ENCODE data around the gene HS1BP3.

DNA sequence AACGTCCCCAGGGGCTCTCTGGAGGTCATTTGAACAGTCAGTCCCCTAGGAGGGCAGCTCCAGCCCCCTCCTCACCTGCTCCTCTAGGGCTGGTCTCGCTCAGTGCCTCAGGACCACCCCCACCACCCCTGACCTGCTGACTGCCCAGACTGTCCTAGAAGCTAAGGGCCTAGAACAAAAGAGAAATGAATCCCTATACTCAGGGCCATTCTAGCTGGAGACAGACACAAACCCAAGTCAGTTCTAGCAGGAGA is 83.0 kb downstream of the HS1BP3 start:
- TF ChIP-seq POLR2A (IDR thresholded peaks at IDR 0.05) (no peak), POLR2AphosphoS5 (IDR thresholded peaks at IDR 0.05; ENCODE audit: insufficient read depth in 1 of 2, low read depth in 1 of 2) (no peak)
- TF ChIP-seq, protein P1, sequence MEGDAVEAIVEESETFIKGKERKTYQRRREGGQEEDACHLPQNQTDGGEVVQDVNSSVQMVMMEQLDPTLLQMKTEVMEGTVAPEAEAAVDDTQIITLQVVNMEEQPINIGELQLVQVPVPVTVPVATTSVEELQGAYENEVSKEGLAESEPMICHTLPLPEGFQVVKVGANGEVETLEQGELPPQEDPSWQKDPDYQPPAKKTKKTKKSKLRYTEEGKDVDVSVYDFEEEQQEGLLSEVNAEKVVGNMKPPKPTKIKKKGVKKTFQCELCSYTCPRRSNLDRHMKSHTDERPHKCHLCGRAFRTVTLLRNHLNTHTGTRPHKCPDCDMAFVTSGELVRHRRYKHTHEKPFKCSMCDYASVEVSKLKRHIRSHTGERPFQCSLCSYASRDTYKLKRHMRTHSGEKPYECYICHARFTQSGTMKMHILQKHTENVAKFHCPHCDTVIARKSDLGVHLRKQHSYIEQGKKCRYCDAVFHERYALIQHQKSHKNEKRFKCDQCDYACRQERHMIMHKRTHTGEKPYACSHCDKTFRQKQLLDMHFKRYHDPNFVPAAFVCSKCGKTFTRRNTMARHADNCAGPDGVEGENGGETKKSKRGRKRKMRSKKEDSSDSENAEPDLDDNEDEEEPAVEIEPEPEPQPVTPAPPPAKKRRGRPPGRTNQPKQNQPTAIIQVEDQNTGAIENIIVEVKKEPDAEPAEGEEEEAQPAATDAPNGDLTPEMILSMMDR (IDR thresholded peaks at IDR 0.05) = no peak
